ENCODE results near the gene INPP5A. TPM values are rescaled to one million over a fixed set of nuclear protein-coding genes. Genes with fewer than 3 reads are reported as not detected.

Gene INPP5A
- total and polyA plus RNA-seq, 2 donors (not counting 1 experiment from before 2014, with no cell fraction given), result 9.3 to 87.8 TPM

DNA sequence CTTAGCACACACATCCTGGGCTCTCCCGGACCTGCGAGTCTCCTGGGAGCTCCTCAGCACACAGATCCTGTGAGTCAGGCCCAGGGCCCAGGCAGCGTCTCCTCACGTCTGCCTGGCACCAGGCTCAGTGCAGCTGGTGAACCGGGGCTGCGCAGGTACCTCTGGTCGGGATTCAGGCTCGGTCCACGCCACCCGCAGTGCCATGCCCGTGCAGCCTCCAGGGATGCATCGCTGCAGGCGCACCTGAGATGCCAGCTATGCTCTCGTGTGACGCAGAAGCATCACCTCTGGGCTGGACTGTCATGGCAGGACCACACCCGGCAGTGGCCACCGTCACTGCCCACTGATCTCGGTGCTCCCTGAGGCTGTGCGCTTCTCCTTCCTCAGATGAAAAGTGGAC is 196.3 kb downstream of the INPP5A start:
- no peak for TF ChIP-seq EZH2 (IDR thresholded peaks at IDR 0.05; ENCODE audit: borderline replicate concordance, insufficient read depth, low read depth, low read length, poor library complexity, severe bottlenecking)
- TF ChIP-seq, protein P1, sequence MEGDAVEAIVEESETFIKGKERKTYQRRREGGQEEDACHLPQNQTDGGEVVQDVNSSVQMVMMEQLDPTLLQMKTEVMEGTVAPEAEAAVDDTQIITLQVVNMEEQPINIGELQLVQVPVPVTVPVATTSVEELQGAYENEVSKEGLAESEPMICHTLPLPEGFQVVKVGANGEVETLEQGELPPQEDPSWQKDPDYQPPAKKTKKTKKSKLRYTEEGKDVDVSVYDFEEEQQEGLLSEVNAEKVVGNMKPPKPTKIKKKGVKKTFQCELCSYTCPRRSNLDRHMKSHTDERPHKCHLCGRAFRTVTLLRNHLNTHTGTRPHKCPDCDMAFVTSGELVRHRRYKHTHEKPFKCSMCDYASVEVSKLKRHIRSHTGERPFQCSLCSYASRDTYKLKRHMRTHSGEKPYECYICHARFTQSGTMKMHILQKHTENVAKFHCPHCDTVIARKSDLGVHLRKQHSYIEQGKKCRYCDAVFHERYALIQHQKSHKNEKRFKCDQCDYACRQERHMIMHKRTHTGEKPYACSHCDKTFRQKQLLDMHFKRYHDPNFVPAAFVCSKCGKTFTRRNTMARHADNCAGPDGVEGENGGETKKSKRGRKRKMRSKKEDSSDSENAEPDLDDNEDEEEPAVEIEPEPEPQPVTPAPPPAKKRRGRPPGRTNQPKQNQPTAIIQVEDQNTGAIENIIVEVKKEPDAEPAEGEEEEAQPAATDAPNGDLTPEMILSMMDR (IDR thresholded peaks at IDR 0.05), result no peak
- CTCF ChIA-PET, result no interaction called here
- Histone ChIP-seq H3K4me3 (ENCODE audit: control extremely low read depth in 1 of 5, extremely low read depth in 1 of 5, insufficient read depth in 1 of 5, low read depth in 2 of 5, low read length in 4 of 5) (no peak overlapping the region), H3K4me2 (replicated peaks; ENCODE audit: low read depth, low read length, poor library complexity, severe bottlenecking) (no peak overlapping the region), H3K27ac (ENCODE audit: low read length in 2 of 2) (no peak overlapping the region), H3K79me2 (ENCODE audit: control insufficient read depth, insufficient read depth, low read length) (no peaks in the 10 kb centered on the region), H3K36me3 (replicated peaks in 1 of 2; ENCODE audit: control extremely low read depth in 1 of 2, control insufficient read depth in 1 of 2, extremely low read depth in 1 of 2, insufficient read depth in 2 of 2, low read length in 1 of 2) (peaks cover 0 to 5% of the 10 kb centered on the region in 2 experiments), H3K4me1 (ENCODE audit: control insufficient read depth in 2 of 2, insufficient read depth in 2 of 2, low read length in 2 of 2) (no peaks in the 10 kb centered on the region), H2AFZ (ENCODE audit: insufficient read depth, low read depth, low read length, poor library complexity, severe bottlenecking) (no peak overlapping the region), H3K9ac (ENCODE audit: low read length) (no peak overlapping the region), H3K9me3 (ENCODE audit: control extremely low read depth in 1 of 3, control insufficient read depth in 2 of 3, insufficient read depth in 1 of 3, low read length in 2 of 3) (peaks cover 0 to 3% (median 0%) of the 10 kb centered on the region in 3 donors), H4K20me1 (ENCODE audit: control insufficient read depth, insufficient read depth, low read length, poor library complexity, severe bottlenecking) (no peaks in the 10 kb centered on the region), H3K27me3 (replicated peaks in 1 of 4; ENCODE audit: control extremely low read depth in 1 of 4, control insufficient read depth in 3 of 4, insufficient read depth in 4 of 4, low read length in 3 of 4) (no peaks in the 10 kb centered on the region)
- 96% methylated on average over 19 of the region's 19 CpGs for WGBS (ENCODE audit: insufficient coverage)
- Mint-ChIP-seq H3K9me3 (ENCODE audit: insufficient read depth) (no peaks in the 10 kb centered on the region), H3K4me3 (no peak overlapping the region), H3K4me1 (no peaks in the 10 kb centered on the region), H3K27me3 (no peaks in the 10 kb centered on the region), H3K27ac (no peak overlapping the region)
- POLR2A ChIA-PET, result no interaction called here
- intact Hi-C loops (cut with micrococcal nuclease), result no loop called here
- no peak for ATAC-seq (ENCODE audit: low read depth)
- DNase-seq, result no peak

DNA sequence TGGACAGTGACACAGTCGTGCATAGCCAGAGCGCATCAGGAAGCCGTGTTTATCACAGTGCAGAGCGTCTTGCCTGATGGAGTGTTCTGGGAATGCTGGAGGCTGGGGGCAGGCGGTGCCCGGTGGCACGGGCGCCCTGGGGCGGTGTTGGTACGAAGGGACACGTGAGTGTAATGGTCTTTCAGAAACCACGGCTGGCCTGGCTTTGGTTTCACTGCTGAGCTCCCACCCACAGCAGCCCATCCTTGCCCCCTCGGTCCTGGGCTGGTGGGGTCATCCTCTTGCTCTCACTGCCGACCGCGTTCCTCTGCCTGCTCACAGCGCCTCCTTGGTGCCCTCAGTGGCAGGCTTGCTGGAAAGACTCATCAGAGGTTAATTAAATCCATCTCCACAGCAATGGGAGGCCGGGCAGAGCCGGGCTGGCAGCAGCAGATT is 197.8 kb downstream of the INPP5A start:
- Histone ChIP-seq H3K27ac (ENCODE audit: low read length in 2 of 2) (no peak overlapping the region), H3K4me2 (replicated peaks; ENCODE audit: low read depth, low read length, poor library complexity, severe bottlenecking) (no peak overlapping the region), H3K4me3 (ENCODE audit: control extremely low read depth in 1 of 5, extremely low read depth in 1 of 5, insufficient read depth in 1 of 5, low read depth in 2 of 5, low read length in 4 of 5) (no peak overlapping the region), H3K4me1 (ENCODE audit: control insufficient read depth in 2 of 2, insufficient read depth in 2 of 2, low read length in 2 of 2) (no peaks in the 10 kb centered on the region), H3K79me2 (ENCODE audit: control insufficient read depth, insufficient read depth, low read length) (no peaks in the 10 kb centered on the region), H3K9me3 (ENCODE audit: control extremely low read depth in 1 of 3, control insufficient read depth in 2 of 3, insufficient read depth in 1 of 3, low read length in 2 of 3) (no peaks in the 10 kb centered on the region), H3K9ac (ENCODE audit: low read length) (no peak overlapping the region), H2AFZ (ENCODE audit: insufficient read depth, low read depth, low read length, poor library complexity, severe bottlenecking) (no peak overlapping the region), H3K27me3 (replicated peaks in 1 of 4; ENCODE audit: control extremely low read depth in 1 of 4, control insufficient read depth in 3 of 4, insufficient read depth in 4 of 4, low read length in 3 of 4) (no peaks in the 10 kb centered on the region), H4K20me1 (ENCODE audit: control insufficient read depth, insufficient read depth, low read length, poor library complexity, severe bottlenecking) (no peaks in the 10 kb centered on the region), H3K36me3 (replicated peaks in 1 of 2; ENCODE audit: control extremely low read depth in 1 of 2, control insufficient read depth in 1 of 2, extremely low read depth in 1 of 2, insufficient read depth in 2 of 2, low read length in 1 of 2) (peaks cover 0 to 5% of the 10 kb centered on the region in 2 experiments)
- intact Hi-C loops (cut with micrococcal nuclease), result no loop called here
- H3K4me3 Mint-ChIP-seq, result no peak overlapping the region
- no peaks in the 10 kb centered on the region for H3K9me3 Mint-ChIP-seq (ENCODE audit: insufficient read depth)
- no peaks in the 10 kb centered on the region for H3K27me3 Mint-ChIP-seq
- POLR2A ChIA-PET, result no interaction called here
- H3K27ac Mint-ChIP-seq, result no peak overlapping the region
- TF ChIP-seq, protein P1 (IDR thresholded peaks at IDR 0.05), result no peak
- no peak for TF ChIP-seq EZH2 (IDR thresholded peaks at IDR 0.05; ENCODE audit: borderline replicate concordance, insufficient read depth, low read depth, low read length, poor library complexity, severe bottlenecking)
- no peaks in the 10 kb centered on the region for H3K4me1 Mint-ChIP-seq
- CTCF ChIA-PET, result no interaction called here
- DNase-seq (no peak), ATAC-seq (ENCODE audit: low read depth) (no peak)
- WGBS (ENCODE audit: insufficient coverage), result 97% methylated on average over 18 of the region's 19 CpGs
